GF-D8 (cell line): ENCODE measurements around the gene E4F1.

Source experiments
- DNase-seq: peaks from one replicate; lab custom pipeline; 2025; lab: John Stamatoyannopoulos, UW

The E4F1 gene

DNA sequence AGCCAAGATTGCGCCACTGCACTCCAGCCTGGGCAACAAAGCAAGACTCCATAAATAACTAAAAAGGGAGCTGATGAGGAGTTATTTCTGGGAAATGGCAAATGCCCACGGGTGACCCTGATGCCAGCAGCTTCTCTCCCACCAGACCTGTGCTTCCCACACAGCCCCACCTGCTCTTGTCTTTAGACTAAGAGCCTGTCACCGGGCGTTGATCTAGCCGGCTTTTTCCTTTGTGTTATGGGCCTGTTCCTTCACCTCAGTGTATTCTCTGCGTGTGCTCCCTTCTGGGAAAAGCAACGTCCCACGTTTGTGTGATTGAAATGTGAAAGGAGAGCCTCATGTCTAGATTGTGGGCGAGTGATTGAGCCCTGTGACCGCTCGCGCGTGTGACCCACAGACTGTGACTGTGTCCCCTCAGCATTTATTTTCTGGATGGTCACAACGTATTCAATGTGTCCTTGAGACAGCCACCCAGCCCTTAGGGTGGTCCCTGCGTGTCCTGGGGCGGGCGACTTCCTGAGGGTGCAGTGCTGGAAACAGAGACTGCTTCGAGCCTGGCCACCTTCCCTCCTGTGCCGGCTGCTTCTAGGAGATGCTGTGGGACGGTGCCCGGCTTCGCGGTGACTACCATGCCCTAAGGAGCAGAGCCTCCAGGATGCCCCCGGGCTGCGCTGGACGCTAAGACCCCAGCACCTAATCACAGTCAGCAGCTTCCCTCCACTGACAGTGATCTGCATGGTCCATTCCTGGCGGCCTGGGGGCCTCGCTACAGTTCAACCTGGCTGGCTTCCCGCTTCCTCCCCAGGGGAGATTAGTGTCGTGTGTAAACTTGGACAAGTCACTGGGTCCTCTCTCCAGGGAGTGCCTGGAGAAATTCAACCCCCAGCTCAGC, 52.3 kb downstream of the E4F1 start:
- DNase-seq = no peak

DNA sequence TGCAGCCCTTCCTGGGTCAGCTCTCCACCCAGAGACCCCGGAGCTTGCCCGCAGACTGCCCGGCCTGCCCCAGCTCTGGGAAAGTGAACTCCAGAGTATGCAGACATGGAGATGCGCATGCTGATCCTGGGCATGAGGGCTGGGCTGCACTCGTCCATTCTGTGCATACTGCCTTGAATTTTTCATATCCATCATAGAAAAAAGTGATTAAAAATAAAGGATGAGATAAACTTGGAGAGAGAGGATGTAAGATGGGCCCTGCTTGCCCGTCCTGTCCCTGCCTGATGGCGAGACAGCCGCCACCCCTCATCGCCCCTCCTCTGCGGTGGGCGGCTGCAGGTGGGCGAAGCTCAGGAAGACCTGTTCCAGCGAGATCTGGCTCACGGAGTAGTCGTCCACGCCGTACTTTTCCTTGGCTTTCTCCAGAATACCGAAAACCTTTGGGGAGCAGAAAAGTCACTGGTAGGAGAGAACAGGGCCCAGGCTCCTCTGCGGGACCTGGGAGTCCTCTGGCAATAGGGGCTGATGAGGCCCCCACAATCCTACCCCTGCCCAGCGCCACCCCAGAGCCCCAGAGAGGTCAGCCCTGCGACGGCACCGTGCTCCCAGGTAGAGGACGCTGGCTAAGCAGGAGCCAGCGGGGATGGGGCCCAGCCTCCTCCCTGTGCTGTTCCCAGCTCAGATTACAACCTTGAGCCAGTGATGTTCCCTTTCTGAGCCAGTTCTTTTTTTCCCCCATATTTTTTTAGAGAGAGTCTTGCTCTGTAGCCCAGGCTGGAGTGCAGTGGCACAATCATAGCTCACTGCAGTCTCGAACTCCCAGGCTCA, 53.2 kb downstream of the E4F1 start:
- DNase-seq = no peak

DNA sequence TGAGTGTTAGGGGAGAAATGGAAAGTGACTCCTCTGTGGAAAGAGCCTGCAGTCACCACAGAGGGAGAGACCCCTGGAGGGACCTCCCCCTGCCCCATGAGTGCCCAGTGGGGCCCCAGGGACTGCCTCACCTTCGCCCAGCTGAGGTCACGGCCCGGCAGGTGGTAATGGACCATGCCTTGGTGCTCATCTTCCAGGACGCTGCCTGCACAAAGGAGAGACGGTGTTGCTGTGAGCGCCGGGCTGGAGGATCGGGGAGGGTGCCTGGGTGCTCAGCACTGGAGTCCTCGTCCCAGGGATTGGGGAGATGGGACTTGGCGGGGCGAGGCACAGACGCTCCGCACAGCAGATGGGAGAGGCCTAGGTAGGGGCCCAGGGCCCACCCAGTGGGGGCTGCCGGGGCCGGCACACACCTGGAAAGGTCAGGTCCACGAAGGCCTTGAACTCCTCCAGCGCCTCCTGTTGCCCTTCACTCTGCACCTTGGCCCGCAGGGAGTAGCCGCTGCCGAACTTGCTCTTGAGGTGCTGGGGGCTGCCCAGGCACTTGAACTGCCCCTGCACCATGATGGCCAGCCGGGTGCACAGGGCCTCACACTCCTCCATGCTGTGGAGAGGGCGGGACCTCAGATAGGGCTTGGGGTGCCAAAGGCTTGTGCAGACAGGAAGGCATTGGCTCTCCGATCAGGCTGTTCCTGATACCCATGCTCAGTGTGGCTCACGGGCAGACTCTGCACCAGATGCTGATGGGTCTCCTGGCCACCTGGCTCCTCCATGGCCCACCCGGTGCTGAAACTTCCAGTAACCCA, 54.3 kb downstream of the E4F1 start:
- no peak for DNase-seq

DNA sequence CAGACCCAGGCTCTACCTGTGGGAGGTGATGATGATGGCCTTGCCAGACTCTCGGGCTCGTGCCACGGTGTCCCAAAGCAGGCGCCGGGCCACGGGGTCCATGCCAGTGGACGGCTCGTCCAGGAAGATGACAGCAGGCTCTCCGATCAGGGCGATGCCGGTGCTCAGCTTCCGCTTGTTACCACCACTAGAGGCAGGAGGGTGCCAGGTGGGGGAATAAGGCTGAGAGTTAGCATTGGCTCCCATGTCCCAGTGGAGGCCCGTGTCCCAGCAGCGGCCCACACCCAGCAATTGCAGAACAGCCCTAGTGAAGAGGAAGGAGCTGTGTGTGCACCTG, 54.8 kb downstream of the E4F1 start:
- DNase-seq = no peak

DNA sequence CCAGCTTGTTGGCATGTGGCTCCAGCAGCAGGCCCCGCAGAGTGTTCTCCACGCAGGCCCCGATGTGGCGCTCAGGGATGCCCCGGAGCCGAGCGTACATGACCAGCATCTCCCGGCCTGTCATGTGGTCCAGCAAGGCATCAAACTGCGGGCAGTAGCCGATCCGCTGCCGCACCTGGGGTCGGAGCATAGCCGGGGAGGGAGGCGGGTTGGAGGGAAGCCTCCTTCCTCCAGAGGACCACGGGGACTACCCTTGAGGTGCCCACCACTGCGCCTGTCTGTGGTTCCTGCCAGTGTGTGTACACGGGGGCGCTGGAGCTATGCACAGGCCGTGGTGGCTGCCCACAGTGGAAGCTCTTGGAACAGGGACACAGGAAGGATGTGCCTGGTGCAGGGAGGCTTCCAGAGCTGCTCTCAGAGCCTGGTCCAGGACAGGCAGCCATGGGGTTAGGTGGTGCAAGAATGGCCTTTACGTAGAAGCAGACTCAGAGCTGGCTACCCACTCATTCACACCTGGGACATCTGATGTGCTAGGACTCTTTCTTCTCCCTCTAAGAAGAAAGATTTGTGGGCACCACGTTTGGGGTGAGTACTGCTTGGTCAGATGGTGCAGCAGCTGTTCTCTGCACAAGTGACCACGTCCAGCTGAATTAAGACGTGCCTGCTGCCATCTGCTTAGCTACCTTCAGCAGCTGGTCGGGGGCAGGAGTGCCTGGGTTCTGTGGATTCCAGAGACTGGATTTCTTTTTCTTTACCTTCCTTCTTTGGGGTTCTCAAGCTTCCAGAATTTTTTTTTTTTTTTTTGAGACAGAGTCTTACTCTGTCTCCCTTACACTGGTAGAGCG, 55.8 kb downstream of the E4F1 start:
- DNase-seq = no peak

DNA sequence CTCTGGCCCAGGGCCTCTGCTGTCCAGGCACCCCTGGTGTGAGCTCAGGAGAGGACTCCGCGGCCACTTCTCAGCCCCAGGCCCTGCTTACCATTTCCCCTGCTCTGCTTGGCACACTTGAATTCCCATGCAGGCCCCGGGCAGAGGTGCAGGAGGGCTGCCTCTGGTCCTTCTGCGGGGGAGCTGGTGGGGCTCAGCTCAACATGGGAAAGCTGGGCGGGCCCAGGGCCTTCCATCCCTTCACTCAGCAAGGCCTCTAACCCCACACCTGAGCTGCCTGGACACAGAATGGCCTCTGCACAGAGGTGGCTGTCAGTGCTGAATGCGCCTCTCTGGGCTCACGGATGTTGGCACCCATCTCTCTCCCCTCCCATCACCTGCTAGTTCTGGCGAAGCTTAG, 57.1 kb downstream of the E4F1 start:
- no peak for DNase-seq

DNA sequence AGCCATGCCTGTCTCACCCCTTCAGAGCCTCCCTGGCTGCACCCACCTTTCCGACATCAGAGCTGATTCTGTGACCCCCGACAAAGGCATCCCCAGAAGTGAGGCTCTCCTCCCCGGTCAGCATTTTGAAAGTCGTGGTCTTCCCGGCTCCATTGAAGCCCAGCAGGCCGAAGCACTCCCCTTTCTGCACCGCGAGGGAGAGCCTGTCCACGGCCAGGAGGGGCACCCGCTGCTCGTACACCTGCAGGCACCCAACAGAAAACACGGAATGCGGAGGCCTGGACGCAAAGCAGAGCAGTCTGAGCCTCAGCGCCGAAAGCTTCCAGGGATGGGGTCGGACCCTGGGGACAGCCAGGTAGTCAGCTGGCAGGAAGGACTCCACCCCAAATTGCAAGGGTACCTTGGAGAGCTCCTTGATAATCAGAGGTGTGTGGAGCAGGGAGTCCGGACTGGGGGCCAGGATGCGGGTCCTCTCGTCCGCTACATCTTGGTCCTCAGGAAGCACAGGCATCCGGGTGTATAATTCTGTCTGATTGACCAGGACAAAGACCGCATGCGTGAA, 57.7 kb downstream of the E4F1 start:
- no peak for DNase-seq

DNA sequence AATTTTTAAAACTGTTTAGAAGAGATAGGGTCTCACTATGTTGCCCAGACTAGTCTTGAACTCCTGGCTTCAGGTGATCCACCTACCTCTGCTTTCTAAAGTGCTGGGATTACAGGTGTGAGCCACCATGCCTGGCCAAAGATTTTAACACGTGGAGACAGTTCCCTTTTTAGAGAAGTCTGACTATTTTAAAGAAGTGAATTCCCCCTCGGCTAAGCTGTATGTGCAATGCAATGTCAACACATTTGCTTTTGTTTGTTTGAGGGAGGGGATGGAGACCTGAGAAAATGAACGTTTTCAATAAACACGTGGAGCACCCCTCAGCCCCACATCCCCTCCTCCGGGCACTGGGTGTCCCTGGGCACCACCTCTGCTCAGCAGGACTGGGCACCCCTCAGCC, 58.9 kb downstream of the E4F1 start:
- DNase-seq = no peak

DNA sequence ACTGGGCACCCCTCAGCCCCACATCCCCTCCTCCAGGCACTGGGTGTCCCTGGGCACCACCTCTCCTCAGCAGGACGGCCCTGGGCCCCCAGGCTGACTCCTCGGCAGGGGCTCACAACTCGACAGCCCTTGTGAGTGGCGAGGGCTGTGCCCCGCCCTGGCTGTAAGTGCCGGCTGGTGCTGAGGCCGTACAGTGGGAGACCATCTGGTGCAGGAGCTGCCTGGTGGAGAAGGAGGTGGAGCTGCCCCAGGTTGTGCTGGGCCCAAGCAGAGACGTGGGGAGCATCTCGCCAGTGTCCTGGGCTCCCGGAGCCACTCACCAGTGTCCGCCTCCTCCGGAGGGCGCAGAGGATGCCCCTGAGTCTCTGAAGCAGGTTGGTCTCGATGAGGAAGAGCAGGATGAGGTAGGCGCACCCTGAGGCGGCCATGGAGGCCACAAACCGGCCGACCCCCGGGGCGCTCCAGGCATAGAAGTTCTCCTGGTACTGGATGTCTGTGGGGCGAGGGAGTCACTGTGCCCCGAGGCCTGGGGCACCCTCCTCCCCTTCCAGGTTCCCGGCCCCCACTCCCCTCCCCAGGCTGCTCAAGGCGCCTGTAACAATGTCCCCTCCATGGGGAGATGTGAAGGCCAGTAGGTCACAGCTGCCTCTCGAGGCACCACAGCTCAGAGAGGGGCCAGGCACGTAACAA, 59.6 kb downstream of the E4F1 start:
- DNase-seq = no peak

DNA sequence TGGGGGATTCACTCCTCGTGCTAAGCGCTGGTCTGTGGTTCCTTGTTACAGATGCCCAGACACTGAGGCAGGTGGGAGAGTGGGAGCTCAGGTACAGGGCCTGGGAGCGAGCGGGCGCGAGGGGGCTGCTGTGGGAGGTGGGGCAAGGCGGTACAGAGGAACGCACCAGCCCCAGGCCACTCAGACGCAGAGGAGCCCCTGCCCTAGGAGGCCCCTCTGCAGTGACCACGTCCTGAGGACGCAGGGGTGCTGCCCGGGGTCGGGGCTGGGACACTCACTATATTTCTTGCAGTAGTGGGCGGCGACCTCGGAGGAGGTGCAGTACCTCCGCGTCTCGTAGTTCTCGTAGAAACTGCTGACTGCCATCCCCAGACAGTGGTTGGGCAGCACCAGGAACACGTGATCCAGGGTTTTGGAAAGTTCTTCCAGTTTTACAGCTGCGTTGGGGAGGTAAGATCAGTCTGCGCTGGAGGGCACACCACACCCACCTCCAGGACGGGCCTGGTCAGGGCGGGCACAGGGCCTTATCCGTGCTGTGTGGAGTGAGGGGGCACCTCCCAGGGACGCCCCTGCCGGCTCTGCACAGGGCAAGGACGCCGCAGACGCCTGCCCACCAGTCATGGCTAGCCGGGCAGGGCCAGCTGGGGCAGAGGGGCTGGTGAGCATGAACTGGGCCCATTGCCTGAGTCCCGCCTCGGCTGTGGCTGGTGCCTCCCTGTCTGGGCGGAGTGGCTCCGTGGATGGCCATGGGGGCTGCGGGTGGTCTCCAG, 60.8 kb downstream of the E4F1 start:
- DNase-seq = no peak

DNA sequence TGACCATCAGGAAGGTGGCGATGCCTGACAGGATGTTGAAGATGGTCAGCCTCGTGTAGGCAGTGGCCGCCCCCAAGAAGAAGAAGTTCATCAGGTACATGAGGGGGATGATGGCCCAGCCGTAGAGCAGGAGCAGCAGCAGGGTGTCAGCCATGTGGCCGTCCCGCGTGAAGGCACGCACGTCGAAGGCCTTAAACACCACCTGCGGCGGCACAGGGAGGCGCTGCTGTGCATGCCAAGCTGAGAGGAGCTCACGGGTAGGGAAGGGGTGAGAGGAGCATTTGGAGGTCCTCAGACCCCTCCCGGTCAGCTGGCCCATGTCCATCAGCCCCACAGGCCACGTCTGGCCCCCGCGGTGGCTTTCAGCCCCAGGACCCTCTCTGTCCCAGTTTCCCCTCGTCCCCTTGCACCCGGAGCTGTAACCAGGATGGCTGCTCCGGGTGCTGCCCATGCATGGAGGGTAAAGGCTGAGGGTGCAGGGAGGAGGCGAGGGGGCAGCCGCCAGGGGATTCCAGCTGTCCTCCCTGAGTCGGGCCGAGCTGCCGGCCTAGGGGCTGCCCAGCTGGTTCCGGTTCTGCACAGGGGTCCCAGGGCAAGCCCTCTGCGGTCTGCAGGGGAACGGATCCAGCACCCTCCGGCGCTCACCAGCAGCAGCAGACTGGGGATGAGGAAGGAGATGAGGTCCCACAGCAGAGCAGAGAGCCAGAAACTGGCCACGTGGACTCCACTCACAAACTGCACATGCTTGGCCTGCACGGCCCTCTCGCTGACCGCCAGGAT, 61.6 kb downstream of the E4F1 start:
- no peak for DNase-seq
